ENCODE results near the gene PCTP.

Gene PCTP

GRCh38 chr17:55794725-55795482 lies 44.1 kb downstream of the PCTP start:
- no peak for DNase-seq (ENCODE audit: low read depth in 2 of 2)

- DNase-seq (ENCODE audit: low read depth in 2 of 2) = no peak
Measured at GRCh38 chr17:55806745-55807495, 56.1 kb downstream of the PCTP start.

- DNase-seq (ENCODE audit: low read depth in 2 of 2) = no peak
Measured at GRCh38 chr17:55811536-55811935, 60.7 kb downstream of the PCTP start.

- no peak for DNase-seq (ENCODE audit: low read depth in 2 of 2)
Measured at GRCh38 chr17:55812323-55812722, 61.5 kb downstream of the PCTP start.

- no peak for DNase-seq (ENCODE audit: low read depth in 2 of 2)
Measured at GRCh38 chr17:55813944-55814343, 63.1 kb downstream of the PCTP start.

DNA sequence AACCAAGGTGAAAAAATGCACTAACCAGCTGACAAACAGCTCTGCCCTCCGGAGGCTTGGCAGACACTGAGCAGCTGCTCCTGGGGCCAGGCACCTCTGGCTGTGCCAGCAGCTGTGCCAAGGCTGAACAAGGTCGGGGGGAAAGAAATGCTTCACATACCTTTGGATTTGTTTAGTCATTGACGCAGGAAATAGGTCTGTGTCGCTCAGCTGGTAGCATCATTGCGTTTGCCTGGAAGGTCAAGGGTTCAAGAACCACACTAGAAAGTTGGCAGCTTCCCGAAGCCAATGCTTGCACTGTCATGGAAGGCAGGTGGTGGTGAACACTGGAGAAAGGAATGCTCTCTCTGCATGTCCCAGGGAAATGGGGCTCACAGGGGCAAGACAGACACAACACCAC lies 63.5 kb downstream of the PCTP start:
- DNase-seq (ENCODE audit: low read depth in 2 of 2) = no peak

DNA sequence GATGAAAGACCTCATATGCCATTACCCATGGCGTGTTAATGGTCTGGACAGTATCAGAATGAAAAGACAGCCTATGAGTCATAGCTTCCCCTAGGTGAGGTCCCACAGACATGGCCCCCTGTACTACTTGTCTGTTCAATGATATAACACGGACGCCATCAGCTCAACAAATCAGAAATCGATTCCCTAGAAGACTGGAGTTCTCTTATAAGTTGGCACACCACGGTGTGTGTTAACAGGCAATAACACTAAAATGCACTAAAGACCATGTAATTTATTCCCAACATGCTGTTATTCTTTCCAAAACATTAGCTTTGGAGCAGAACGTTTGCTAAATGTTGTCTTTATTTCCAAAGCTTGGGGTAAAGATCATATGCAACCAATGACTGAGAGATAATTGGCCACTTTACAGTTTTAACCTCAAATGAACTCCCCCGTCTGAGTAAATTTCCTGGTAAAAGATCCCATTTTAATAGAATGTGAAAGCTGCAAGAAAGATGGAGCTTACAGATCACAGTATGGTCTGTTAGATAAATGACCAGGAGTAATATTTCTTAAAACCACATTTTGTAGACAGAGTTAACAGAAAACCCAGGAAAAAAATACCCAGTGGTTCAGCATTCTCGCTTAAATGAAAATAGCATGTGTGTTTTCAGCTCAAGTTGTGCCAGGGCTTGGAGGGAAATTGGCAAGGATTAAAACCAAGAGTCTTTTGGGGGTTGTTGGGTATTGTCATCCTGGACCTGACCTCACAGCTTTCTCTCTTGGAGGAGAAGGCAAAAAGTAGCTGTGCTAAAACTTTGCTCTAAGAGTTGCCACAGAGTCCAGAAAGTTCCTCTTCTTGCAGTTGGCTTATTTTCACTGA lies 65.9 kb downstream of the PCTP start:
- no peak for DNase-seq (ENCODE audit: low read depth in 2 of 2)

GRCh38 chr17:55817397-55817709 lies 66.5 kb downstream of the PCTP start:
- DNase-seq (ENCODE audit: low read depth in 2 of 2) = no peak

DNA sequence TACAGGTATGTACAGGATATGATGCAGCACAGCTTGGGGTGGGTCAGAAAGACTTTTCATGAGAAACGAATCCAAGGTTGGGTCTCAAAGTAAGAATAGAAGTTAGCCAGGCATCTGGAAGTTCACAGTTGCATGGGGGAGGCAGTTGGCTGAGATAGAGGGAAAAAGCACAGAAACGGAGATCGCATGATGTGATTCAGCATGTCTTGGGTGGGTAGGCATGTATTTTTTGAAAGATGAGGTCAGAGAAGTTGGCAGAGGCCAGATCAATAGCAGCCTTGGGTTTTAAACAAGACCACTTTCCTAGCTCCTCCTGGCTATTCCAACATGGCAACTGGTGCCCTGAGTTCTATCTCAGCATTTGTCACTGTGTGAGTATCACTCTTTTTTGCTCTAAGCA lies 67.2 kb downstream of the PCTP start:
- no peak for DNase-seq (ENCODE audit: low read depth in 2 of 2)

GRCh38 chr17:55818451-55819375 lies 67.9 kb downstream of the PCTP start:
- DNase-seq (ENCODE audit: low read depth in 2 of 2) = no peak

DNA sequence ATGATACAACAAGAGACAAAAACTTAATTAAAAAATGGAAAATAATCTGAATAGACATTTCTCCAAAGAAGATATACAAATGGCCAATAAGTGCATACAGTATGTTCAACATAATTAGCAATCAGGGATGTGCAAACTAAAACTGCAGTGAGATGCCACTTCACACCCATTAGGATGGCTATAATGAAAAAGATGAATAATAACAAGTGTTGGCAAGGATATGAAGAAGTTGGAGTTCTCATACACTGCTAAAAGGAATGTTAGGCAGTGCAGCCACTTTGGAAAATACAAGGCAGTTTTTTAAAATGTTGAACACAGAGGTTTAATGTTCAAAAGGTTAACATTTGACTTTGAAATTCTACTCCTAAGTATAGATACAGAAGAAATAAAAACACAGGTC lies 69.8 kb downstream of the PCTP start:
- no peak for DNase-seq (ENCODE audit: low read depth in 2 of 2)

DNA sequence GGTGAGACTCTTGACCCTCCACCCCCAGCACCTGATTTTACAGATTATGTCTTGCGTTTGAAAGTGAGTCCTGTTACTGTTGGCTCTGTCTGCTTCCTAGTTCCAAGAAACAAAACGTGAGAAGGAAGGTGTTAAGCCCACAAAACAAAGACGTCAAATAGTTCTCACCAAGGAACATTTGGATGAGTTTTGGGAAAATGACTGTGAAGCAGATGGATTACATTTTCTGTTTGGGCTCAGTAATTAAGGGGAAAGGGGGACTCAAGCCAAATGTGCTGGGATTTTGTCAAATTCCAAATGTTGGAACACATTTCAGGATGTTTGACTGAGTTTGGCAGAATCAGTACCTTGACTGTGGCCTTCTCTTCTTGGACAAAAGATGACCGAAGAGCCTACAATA lies 71.2 kb downstream of the PCTP start:
- DNase-seq (ENCODE audit: low read depth in 2 of 2) = no peak

GRCh38 chr17:55825213-55825612 lies 74.4 kb downstream of the PCTP start:
- no peak for DNase-seq (ENCODE audit: low read depth in 2 of 2)

All from fibroblast of skin of left quadriceps (primary cell).